Lung (tissue), 12 donors: ENCODE measurements around the gene AP3D1. TPM values are rescaled to one million over a fixed set of nuclear protein-coding genes. Genes with fewer than 3 reads are reported as not detected.

Experiments used
- ATAC-seq: fragments of 200-7000 bp; cut with Tn5 transposase; one replicate; pipeline ENCODE4 v1.9.1; 2020; ENCODE audit warnings: moderate number of reproducible peaks; ENCODE audit not compliant: insufficient read depth, low FRiP score
- DNase-seq, 3 donors: peaks; one replicate each; pipeline ENCODE4 v3.0.0-alpha.2; 2013 to 2017
- H3K27ac ChIP-seq, 2 donors: one replicate each; pipeline ENCODE4 v1.5.1; 2013; ENCODE audit warnings: mild to moderate bottlenecking in 2 of 2, moderate library complexity in 2 of 2, control low read depth in 1 of 2, inconsistent platforms in 1 of 2, low read depth in 1 of 2, low read length in 1 of 2
- H3K27me3 ChIP-seq, 3 donors: one replicate each; pipeline ENCODE4 v1.5.1; 2013; ENCODE audit warnings: low read length in 2 of 3; ENCODE audit not compliant: control insufficient read depth in 3 of 3, insufficient read depth in 3 of 3
- H3K36me3 ChIP-seq, 4 donors: one replicate each; pipeline ENCODE4 v1.5.1; 2013; ENCODE audit warnings: low read length in 4 of 4, mild to moderate bottlenecking in 1 of 4, moderate library complexity in 1 of 4; ENCODE audit not compliant: control insufficient read depth in 4 of 4, insufficient read depth in 4 of 4
- H3K4me1 ChIP-seq, 5 donors: one replicate each; pipeline ENCODE4 v1.5.1; 2013; ENCODE audit warnings: low read length in 5 of 5, mild to moderate bottlenecking in 2 of 5, moderate library complexity in 1 of 5; ENCODE audit not compliant: control insufficient read depth in 5 of 5, insufficient read depth in 5 of 5
- H3K4me3 ChIP-seq: one replicate; pipeline ENCODE4 v1.5.1; 2013; ENCODE audit warnings: mild to moderate bottlenecking, control low read depth, moderate library complexity
- H3K9ac ChIP-seq, 2 donors: one replicate each; pipeline ENCODE4 v1.5.1; 2013; ENCODE audit warnings: low read length in 2 of 2, control low read depth in 1 of 2; ENCODE audit not compliant: insufficient read depth in 1 of 2
- H3K9me3 ChIP-seq, 4 donors: one replicate each; pipeline ENCODE4 v1.5.1; 2013; ENCODE audit warnings: low read length in 3 of 4, mild to moderate bottlenecking in 1 of 4, moderate library complexity in 1 of 4; ENCODE audit not compliant: control insufficient read depth in 4 of 4, insufficient read depth in 3 of 4
- WGBS, 2 donors: extraction: QIAGEN DNeasy Blood & Tissue Kit; methylation state at CpG; one replicate each; pipeline ENCODE4 v1.1.7; 2013; 5-methylcytosine and 5-hydroxymethylcytosine counted together
- polyA plus RNA-seq, 2 donors: library from polyadenylated mRNA; stranded (reverse); fragments of 200-250 nt; gene quantifications; one replicate each; pipeline ENCODE4 v1.2.1, GENCODE V29; 2013
- total RNA-seq, 2 donors: library from RNA; depleted of rRNA in 1 of 2; stranded (reverse); fragments of >200 nt in 1 of 2; gene quantifications; one replicate each; pipeline ENCODE4 v1.2.1, GENCODE V29; 2014 to 2021
- TF ChIP-seq, protein P1 (sequence below): IDR thresholded peaks from 2 replicates; pipeline ENCODE4 v1.5.1; 2012; ENCODE audit warnings: mild to moderate bottlenecking; ENCODE audit errors: control extremely low read depth, extremely low read depth
- donor health status: control.
- donor health status: control.
- donor health status: Bipolar disorder and iron deficiency.
- donor health status: healthy.
- donor health status: DM: yes; HTN: yes; CAD: no.

Gene AP3D1
- total and polyA plus RNA-seq, 4 donors, result 55.3 to 144 (median 85.4) TPM

DNA sequence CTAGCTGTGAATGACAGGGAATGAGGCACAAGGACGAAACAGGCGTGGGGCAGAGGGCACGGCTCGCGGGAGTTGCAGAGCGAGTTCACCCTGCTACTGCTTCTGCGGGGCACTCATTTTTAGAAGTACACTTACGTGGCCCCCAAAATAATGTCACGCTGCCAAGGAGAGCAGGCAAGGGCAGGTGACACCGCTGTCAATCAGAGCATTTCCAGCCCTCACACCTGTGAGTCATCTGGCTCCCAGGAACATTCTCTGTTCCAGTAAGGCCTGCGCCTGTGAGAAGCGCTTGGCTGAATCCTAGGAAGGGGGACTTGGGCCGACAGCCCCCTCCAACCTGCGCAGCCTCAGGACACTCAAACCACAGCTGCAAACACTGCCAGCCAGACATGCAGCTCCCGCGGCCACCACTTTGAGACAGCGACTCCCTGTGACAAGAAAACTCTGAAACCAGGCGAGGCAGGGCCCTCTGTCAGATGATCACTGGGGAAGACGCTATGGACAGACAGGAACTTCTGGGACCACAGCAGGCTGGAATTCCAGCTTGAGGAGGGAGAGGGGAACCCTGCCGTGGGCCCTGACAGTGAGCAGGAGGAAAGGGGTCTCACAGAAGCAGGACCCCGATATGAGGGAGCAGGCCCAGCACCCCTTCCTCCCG, 25.1 kb upstream of the AP3D1 start:
- Histone ChIP-seq H3K27ac (peak overlapping the region; percentile 71 to 74), H3K9ac (no peak overlapping the region), H3K4me1 (peaks cover 5 to 13% (median 9%) of the 10 kb centered on the region in 5 donors), H3K36me3 (peaks cover 0 to 11% (median 5%) of the 10 kb centered on the region in 4 donors), H3K4me3 (no peak overlapping the region), H3K27me3 (no peaks in the 10 kb centered on the region), H3K9me3 (no peaks in the 10 kb centered on the region)
- DNase-seq (peak in 1 of 3 donors; percentile 26), ATAC-seq (peak; percentile 70)
- TF ChIP-seq, protein P1, sequence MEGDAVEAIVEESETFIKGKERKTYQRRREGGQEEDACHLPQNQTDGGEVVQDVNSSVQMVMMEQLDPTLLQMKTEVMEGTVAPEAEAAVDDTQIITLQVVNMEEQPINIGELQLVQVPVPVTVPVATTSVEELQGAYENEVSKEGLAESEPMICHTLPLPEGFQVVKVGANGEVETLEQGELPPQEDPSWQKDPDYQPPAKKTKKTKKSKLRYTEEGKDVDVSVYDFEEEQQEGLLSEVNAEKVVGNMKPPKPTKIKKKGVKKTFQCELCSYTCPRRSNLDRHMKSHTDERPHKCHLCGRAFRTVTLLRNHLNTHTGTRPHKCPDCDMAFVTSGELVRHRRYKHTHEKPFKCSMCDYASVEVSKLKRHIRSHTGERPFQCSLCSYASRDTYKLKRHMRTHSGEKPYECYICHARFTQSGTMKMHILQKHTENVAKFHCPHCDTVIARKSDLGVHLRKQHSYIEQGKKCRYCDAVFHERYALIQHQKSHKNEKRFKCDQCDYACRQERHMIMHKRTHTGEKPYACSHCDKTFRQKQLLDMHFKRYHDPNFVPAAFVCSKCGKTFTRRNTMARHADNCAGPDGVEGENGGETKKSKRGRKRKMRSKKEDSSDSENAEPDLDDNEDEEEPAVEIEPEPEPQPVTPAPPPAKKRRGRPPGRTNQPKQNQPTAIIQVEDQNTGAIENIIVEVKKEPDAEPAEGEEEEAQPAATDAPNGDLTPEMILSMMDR, result no peak
- 73 to 89% methylated on average over 22 of the region's 22 CpGs for WGBS, 2 donors

DNA sequence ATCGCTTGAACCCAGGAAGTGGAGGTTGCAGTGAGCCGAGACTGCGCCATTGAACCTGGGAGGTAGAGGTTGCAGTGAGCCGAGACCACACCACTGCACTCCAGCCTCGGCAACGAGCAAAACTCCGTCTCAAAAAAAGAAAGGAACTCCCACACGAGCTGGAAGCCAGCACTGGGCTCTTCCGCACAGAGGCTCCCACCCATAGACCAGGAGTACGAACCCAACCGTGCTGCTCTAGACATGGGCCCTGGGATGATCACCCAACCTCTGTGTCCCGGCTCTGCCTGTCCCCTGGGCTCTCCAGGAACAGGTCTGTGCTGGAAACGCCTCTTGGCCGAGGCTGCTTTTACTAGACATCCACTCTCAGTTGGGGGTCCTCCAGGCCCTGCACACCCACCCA, 24.4 kb upstream of the AP3D1 start:
- Histone ChIP-seq H3K27ac (peak overlapping the region; percentile 68 to 74), H3K9ac (no peak overlapping the region), H3K27me3 (no peaks in the 10 kb centered on the region), H3K4me3 (no peak overlapping the region), H3K4me1 (peaks cover 5 to 13% (median 12%) of the 10 kb centered on the region in 5 donors), H3K9me3 (no peaks in the 10 kb centered on the region), H3K36me3 (peaks cover 0 to 11% (median 3%) of the 10 kb centered on the region in 4 donors)
- DNase-seq (no peak), ATAC-seq (no peak)
- WGBS, 2 donors, result 86 to 90% methylated on average over 13 to 14 of the region's 14 CpGs
- TF ChIP-seq, protein P1, result no peak

DNA sequence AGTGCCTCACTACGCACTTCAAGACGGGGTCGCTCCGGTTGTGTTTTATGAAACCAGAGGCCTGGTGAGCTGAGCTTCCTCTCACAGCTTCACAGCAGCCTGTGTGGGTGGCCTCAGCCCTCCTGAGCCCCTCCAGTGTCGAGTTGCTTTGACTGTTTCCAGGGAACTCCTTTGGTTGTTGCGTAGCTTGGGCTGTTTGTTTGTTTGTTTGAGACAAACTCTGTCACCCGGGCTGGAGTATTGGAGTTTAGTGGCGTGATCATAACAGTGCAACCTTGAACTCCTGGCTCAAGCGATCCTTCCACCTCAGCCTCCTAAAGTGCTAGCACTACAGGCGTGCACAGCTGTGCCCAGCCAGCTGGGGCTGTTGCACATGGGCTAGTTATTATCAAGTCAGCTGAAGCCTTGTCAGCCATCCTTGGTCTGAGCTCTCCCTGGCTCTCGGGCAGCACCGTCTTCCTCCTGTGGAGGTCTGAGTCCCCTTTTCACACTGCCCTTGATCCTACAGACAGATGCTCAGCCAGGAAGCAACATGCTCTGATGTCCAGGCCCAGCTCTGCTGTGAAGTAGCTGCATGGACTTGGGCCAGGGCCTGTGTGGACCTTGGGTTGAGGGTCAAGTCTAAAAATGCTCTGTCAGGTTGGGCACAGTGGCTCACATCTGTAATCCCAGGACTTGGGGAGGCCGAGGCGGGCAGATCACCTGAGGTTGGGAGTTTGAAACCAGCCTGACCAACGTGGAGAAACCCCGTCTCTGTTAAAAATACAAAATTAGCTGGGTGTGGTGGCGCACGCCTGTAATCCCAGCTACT, 22.6 kb upstream of the AP3D1 start:
- H3K27ac ChIP-seq, result no peak overlapping the region
- peaks cover 6 to 23% (median 19%) of the 10 kb centered on the region in 5 donors for H3K4me1 ChIP-seq
- ATAC-seq, result no peak
- H3K36me3 ChIP-seq, result peaks cover 0 to 11% (median 3%) of the 10 kb centered on the region in 4 donors
- H3K27me3 ChIP-seq, result no peaks in the 10 kb centered on the region
- TF ChIP-seq, protein P1, result no peak
- H3K9ac ChIP-seq, result no peak overlapping the region
- H3K4me3 ChIP-seq, result no peak overlapping the region
- no peak for DNase-seq
- no peaks in the 10 kb centered on the region for H3K9me3 ChIP-seq
- 89 to 91% methylated on average over 18 of the region's 18 CpGs for WGBS, 2 donors
